HUES64 (cell line): ENCODE data around the gene HTR3D.
"Not testable (repeated sequence)": the region's sequence is repeated elsewhere in the genome, so short reads cannot be mapped to it uniquely, and the experiment has no call there.

ENCODE experiments used
- H3K27ac ChIP-seq: 2 replicates; pipeline ENCODE4 v1.7.0; 2013; ENCODE audit warnings: low read depth, low read length, inconsistent platforms
- H3K27me3 ChIP-seq: 2 replicates; pipeline ENCODE4 v1.6.1; 2013; ENCODE audit warnings: mild to moderate bottlenecking, low read length; ENCODE audit not compliant: insufficient read depth
- H3K36me3 ChIP-seq: 2 replicates; pipeline ENCODE4 v1.6.1; 2013; ENCODE audit warnings: mild to moderate bottlenecking, low read length; ENCODE audit not compliant: insufficient read depth
- H3K4me1 ChIP-seq: 2 replicates; pipeline ENCODE4 v1.6.1; 2013; ENCODE audit warnings: mild to moderate bottlenecking, low read length, moderate library complexity; ENCODE audit not compliant: insufficient read depth
- H3K4me3 ChIP-seq: 2 replicates; pipeline ENCODE4 v1.5.1; 2013; ENCODE audit warnings: mild to moderate bottlenecking, low read length, moderate library complexity
- H3K9ac ChIP-seq: 2 replicates; pipeline ENCODE4 v1.6.1; 2013; ENCODE audit warnings: mild to moderate bottlenecking, low read depth, low read length
- H3K9me3 ChIP-seq: 2 replicates; pipeline ENCODE4 v1.6.1; 2013; ENCODE audit warnings: low read depth, low read length; ENCODE audit not compliant: insufficient read depth
- WGBS: fragments of 150-250, 120-280 bp; methylation state at CpG from one replicate; pipeline ENCODE4 v1.1.7; 2013; ENCODE audit warnings: missing lambda C conversion rate; 5-methylcytosine and 5-hydroxymethylcytosine counted together

The HTR3D gene

GRCh38 chr3:184003187-184003967 is 28.2 kb upstream of the HTR3D start:
- H3K4me1 ChIP-seq, result peaks cover 5% of the 10 kb centered on the region; the same call in 1 of the 2 replicates
- no peaks in the 10 kb centered on the region for H3K27me3 ChIP-seq
- H3K9ac ChIP-seq, result no peak overlapping the region
- 90% methylated on average over 5 of the region's 5 CpGs for WGBS
- H3K4me3 ChIP-seq, result no peak overlapping the region
- H3K27ac ChIP-seq, result no peak overlapping the region
- H3K9me3 ChIP-seq, result no peaks in the 10 kb centered on the region
- peaks cover 29% of the 10 kb centered on the region for H3K36me3 ChIP-seq

- 100% methylated on average over 1 of the region's 2 CpGs for WGBS
- H3K27me3 ChIP-seq, result no peaks in the 10 kb centered on the region
- no peak overlapping the region for H3K9ac ChIP-seq
- H3K9me3 ChIP-seq, result no peaks in the 10 kb centered on the region
- H3K4me3 ChIP-seq, result no peak overlapping the region
- peaks cover 5% of the 10 kb centered on the region; the same call in 1 of the 2 replicates for H3K4me1 ChIP-seq
- peaks cover 37% of the 10 kb centered on the region for H3K36me3 ChIP-seq
- no peak overlapping the region for H3K27ac ChIP-seq
Measured at GRCh38 chr3:184004476-184004875, 27.1 kb upstream of the HTR3D start.

- Histone ChIP-seq H3K4me3 (no peak overlapping the region), H3K27me3 (no peaks in the 10 kb centered on the region), H3K9me3 (no peaks in the 10 kb centered on the region), H3K4me1 (peaks cover 5% of the 10 kb centered on the region; the same call in 1 of the 2 replicates), H3K36me3 (peaks cover 41% of the 10 kb centered on the region), H3K9ac (no peak overlapping the region), H3K27ac (no peak overlapping the region)
- WGBS, result 94% methylated on average over 11 of the region's 11 CpGs
Measured at GRCh38 chr3:184005941-184006507, 25.5 kb upstream of the HTR3D start.

- WGBS, result 94% methylated on average over 11 of the region's 11 CpGs
- H3K27me3 ChIP-seq, H3K4me3 ChIP-seq, H3K9ac ChIP-seq, H3K27ac ChIP-seq, H3K9me3 ChIP-seq, H3K4me1 ChIP-seq: not testable (repeated sequence)
- peaks cover 51% of the 10 kb centered on the region for H3K36me3 ChIP-seq
Measured at GRCh38 chr3:184007143-184007813, 24.3 kb upstream of the HTR3D start.

- H3K4me1 ChIP-seq, result peaks cover 5% of the 10 kb centered on the region; the same call in 1 of the 2 replicates
- no peak overlapping the region for H3K9ac ChIP-seq
- peaks cover 58% of the 10 kb centered on the region for H3K36me3 ChIP-seq
- H3K9me3 ChIP-seq, result no peaks in the 10 kb centered on the region
- no peaks in the 10 kb centered on the region for H3K27me3 ChIP-seq
- 86% methylated on average over 3 of the region's 3 CpGs for WGBS
- no peak overlapping the region for H3K4me3 ChIP-seq
- H3K27ac ChIP-seq, result no peak overlapping the region
Measured at GRCh38 chr3:184008161-184008560, 23.4 kb upstream of the HTR3D start.

GRCh38 chr3:184011230-184011876 is 20.2 kb upstream of the HTR3D start:
- 94% methylated on average over 2 of the region's 4 CpGs for WGBS
- no peak overlapping the region for H3K27ac ChIP-seq
- no peak overlapping the region for H3K4me3 ChIP-seq
- H3K4me1 ChIP-seq, result peaks cover 2% of the 10 kb centered on the region; the same call in 1 of the 2 replicates
- no peaks in the 10 kb centered on the region for H3K9me3 ChIP-seq
- H3K9ac ChIP-seq, result no peak overlapping the region
- H3K36me3 ChIP-seq, result peaks cover 53% of the 10 kb centered on the region
- H3K27me3 ChIP-seq, result no peaks in the 10 kb centered on the region

- H3K4me3 ChIP-seq, result no peak overlapping the region
- no peaks in the 10 kb centered on the region for H3K27me3 ChIP-seq
- H3K27ac ChIP-seq, result no peak overlapping the region
- H3K4me1 ChIP-seq, result peaks cover 6% of the 10 kb centered on the region; the same call in 1 of the 2 replicates
- 86% methylated on average over 5 of the region's 6 CpGs for WGBS
- H3K9ac ChIP-seq, result no peak overlapping the region
- H3K36me3 ChIP-seq, result peaks cover 53% of the 10 kb centered on the region
- no peaks in the 10 kb centered on the region for H3K9me3 ChIP-seq
Measured at GRCh38 chr3:184011937-184012889, 19.3 kb upstream of the HTR3D start.

- Histone ChIP-seq H3K27me3 (no peaks in the 10 kb centered on the region), H3K36me3 (peaks cover 31% of the 10 kb centered on the region), H3K27ac (no peak overlapping the region), H3K9me3 (no peaks in the 10 kb centered on the region), H3K4me3 (no peak overlapping the region), H3K4me1 (peaks cover 6% of the 10 kb centered on the region; the same call in 1 of the 2 replicates), H3K9ac (no peak overlapping the region)
- 79% methylated on average over 9 of the region's 10 CpGs for WGBS
Measured at GRCh38 chr3:184015381-184016019, 16.0 kb upstream of the HTR3D start.

- H3K9ac ChIP-seq, result no peak overlapping the region
- no peaks in the 10 kb centered on the region for H3K9me3 ChIP-seq
- WGBS, result 70% methylated on average over 5 of the region's 5 CpGs
- H3K4me3 ChIP-seq, result peak overlapping the region; percentile 2; the same call in 1 of the 2 replicates
- no peak overlapping the region for H3K27ac ChIP-seq
- peaks cover 6% of the 10 kb centered on the region; the same call in 1 of the 2 replicates for H3K4me1 ChIP-seq
- no peaks in the 10 kb centered on the region for H3K27me3 ChIP-seq
- peaks cover 26% of the 10 kb centered on the region for H3K36me3 ChIP-seq
Measured at GRCh38 chr3:184016169-184016570, 15.4 kb upstream of the HTR3D start.
